Endothelial cell of umbilical vein (primary cell): ENCODE results near the gene XIRP2. TPM values are rescaled to one million over a fixed set of nuclear protein-coding genes. Genes with fewer than 3 reads are reported as not detected.

Experiments
- BruUV-seq: library from RNA; stranded (reverse); fragments of 400-500 nt; replicated peaks from 2 replicates; lab custom pipeline; 2021; lab: Mats Ljungman, UMichigan
- CTCF ChIA-PET: fragments of 300-600, 350-600 bp; sonication (Branson Sonifier 250); formaldehyde crosslinking; loops from one replicate; lab custom pipeline; 2021; ENCODE audit warnings: antibody characterized with exemption, inconsistent platforms; lab: Charles Lee
- POLR2A ChIA-PET: fragments of 300-600, 350-600 bp; sonication (Branson Sonifier 250); formaldehyde crosslinking; loops from one replicate; lab custom pipeline; 2021; ENCODE audit warnings: antibody characterized with exemption, inconsistent platforms; lab: Charles Lee
- DNase-seq: peaks from one replicate; pipeline ENCODE4 v3.0.0-alpha.2; 2011; ENCODE audit warnings: low read depth, low spot score
- FAIRE-seq: peaks from 2 replicates; lab custom pipeline; 2011; peaks lifted over from hg19 to GRCh38; lab: Jason Lieb, UNC
- H2AFZ ChIP-seq: 2 replicates; pipeline ENCODE4 v1.6.0; 2012; ENCODE audit warnings: low read depth, low read length, control low read depth, inconsistent platforms
- H3K27ac ChIP-seq: 2 replicates; pipeline ENCODE4 v1.5.1; 2011; ENCODE audit warnings: low read depth, mild to moderate bottlenecking, control low read depth, low read length, moderate library complexity; ENCODE audit not compliant: insufficient read depth
- H3K27me3 ChIP-seq, 2 experiments: 2 replicates each; pipeline versions ENCODE4 v1.6.0 to v1.6.1; 2011; ENCODE audit warnings: low read length in 2 of 2, mixed read lengths in 1 of 2; ENCODE audit not compliant: control insufficient read depth in 2 of 2, insufficient read depth in 2 of 2
- H3K36me3 ChIP-seq, 2 experiments: 2 replicates in 1 of 2; 3 replicates in 1 of 2; pipeline ENCODE4 v1.5.1; 2011; ENCODE audit warnings: low read length in 2 of 2, mild to moderate bottlenecking in 1 of 2, moderate library complexity in 1 of 2; ENCODE audit not compliant: control insufficient read depth in 2 of 2, insufficient read depth in 2 of 2; ENCODE audit errors: extremely low read depth in 1 of 2
- H3K4me1 ChIP-seq: 3 replicates; pipeline ENCODE4 v1.5.1; 2011; ENCODE audit warnings: mild to moderate bottlenecking, low read length; ENCODE audit not compliant: control insufficient read depth, insufficient read depth; ENCODE audit errors: extremely low read depth
- H3K4me2 ChIP-seq: 2 replicates; pipeline ENCODE4 v1.6.1; 2011; ENCODE audit warnings: low read length, control low read depth, mixed read lengths; ENCODE audit not compliant: insufficient read depth
- H3K4me3 ChIP-seq, 3 experiments: fragments of 200-600 bp in 1 of 3; sonication (generic), shearing (Covaris generic) in 1 of 3; replicated peaks in 1 of 3; 2 replicates each; pipeline ENCODE4 v1.5.1; 2011 to 2016; ENCODE audit warnings: control low read depth in 3 of 3, low read length in 3 of 3, mild to moderate bottlenecking in 2 of 3, inconsistent platforms in 1 of 3, low read depth in 1 of 3, moderate library complexity in 1 of 3; ENCODE audit not compliant: insufficient read depth in 1 of 3
- H3K79me2 ChIP-seq: 2 replicates; pipeline ENCODE4 v1.6.0; 2012; ENCODE audit warnings: low read length, inconsistent platforms; ENCODE audit not compliant: control insufficient read depth, insufficient read depth
- H3K9ac ChIP-seq: replicated peaks from 2 replicates; pipeline ENCODE3; 2011; ENCODE audit warnings: low read length, control low read depth; ENCODE audit not compliant: insufficient read depth; ENCODE audit errors: extremely low read depth
- H3K9me1 ChIP-seq: replicated peaks from 3 replicates; pipeline ENCODE4 v1.6.0; 2011; ENCODE audit warnings: mild to moderate bottlenecking, low read length; ENCODE audit not compliant: control insufficient read depth, insufficient read depth; ENCODE audit errors: extremely low read depth
- H3K9me3 ChIP-seq: replicated peaks from 2 replicates; pipeline ENCODE4 v1.5.1; 2012; ENCODE audit warnings: low read length, inconsistent platforms; ENCODE audit not compliant: control insufficient read depth, insufficient read depth
- H4K20me1 ChIP-seq: replicated peaks from 2 replicates; pipeline ENCODE3; 2011; ENCODE audit warnings: mild to moderate bottlenecking, low read length; ENCODE audit not compliant: control insufficient read depth, insufficient read depth; ENCODE audit errors: extremely low read depth
- CTCF ChIP-seq, 2 donors: IDR thresholded peaks; 1 replicate in 1 of 2; 2 replicates in 1 of 2; pipeline ENCODE4 v1.5.1; 2011; ENCODE audit warnings: low read length in 2 of 2, mild to moderate bottlenecking in 2 of 2, moderate library complexity in 2 of 2, control low read depth in 1 of 2, inconsistent platforms in 1 of 2, low read depth in 1 of 2; ENCODE audit not compliant: insufficient read depth in 1 of 2; ENCODE audit errors: extremely low read depth in 1 of 2
- POLR2AphosphoS5 ChIP-seq: IDR thresholded peaks from 2 replicates; pipeline ENCODE4 v1.6.1; 2012; ENCODE audit warnings: low read depth, mild to moderate bottlenecking, control low read depth, low read length, moderate library complexity; ENCODE audit not compliant: insufficient read depth
- dilution Hi-C: fragments of 300-500 bp; cut with MboI; formaldehyde crosslinking; loops from one replicate; pipeline ENCODE4 v1.15.0; 2019; ENCODE audit warnings: low sequenced_read_pairs; ENCODE audit not compliant: extremely low pct_ligation_motif_present
- intact Hi-C: fragments of 100-400 bp; cut with micrococcal nuclease; formaldehyde crosslinking; loops from one replicate; pipeline ENCODE4 v1.10.0; 2022
- polyA plus RNA-seq, 4 experiments: library from polyadenylated mRNA; depleted of rRNA in 3 of 4; stranded (reverse) in 3 of 4; unstranded in 1 of 4; fragments of >200 nt; gene quantifications; 2 replicates each; pipeline versions ENCODE4 v1.2.1 to v1.2.3, GENCODE V29; 2011 to 2012; ENCODE audit warnings: missing spikeins in 1 of 4
- total RNA-seq: library from RNA; stranded (reverse); gene quantifications from 2 replicates; pipeline ENCODE4 v1.2.3, GENCODE V29; 2021

Gene XIRP2
- total and polyA plus RNA-seq, 2 donors (not counting 3 experiments of a cell fraction or from before 2014, with no cell fraction given) = 0.08 to 0.66 TPM

DNA sequence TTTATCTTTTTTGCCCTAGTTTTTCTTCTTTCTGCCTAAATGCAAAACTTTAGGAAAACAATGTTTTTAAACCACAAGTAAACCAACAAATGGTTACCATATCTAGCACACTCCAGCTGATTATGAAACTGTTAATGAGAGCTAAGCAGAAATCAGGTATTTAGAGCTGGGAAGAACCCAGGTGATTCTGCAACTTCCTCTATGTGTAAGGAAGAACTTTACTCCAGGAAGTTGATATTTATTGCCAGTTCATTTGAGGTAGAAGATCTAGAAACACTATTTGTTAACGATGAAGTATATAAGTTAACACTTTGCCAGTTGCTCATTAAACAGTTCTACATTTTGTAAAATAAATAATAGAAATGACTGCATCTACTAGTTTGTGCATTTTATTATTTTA lies 409.7 kb downstream of the XIRP2 start:
- intact Hi-C loops = loop anchor here (10.0 kb wide), 1 partner anchor 817 kb away; no protein-coding TSS in a partner anchor
- Histone ChIP-seq H3K36me3 (no peaks in the 10 kb centered on the region), H3K4me1 (peaks cover 15% of the 10 kb centered on the region), H3K9me1 (no peaks in the 10 kb centered on the region), H3K79me2 (no peaks in the 10 kb centered on the region), H3K9me3 (no peaks in the 10 kb centered on the region), H4K20me1 (no peaks in the 10 kb centered on the region), H3K4me2 (no peak overlapping the region), H3K9ac (no peak overlapping the region), H3K4me3 (no peak overlapping the region), H2AFZ (no peak overlapping the region), H3K27ac (no peak overlapping the region), H3K27me3 (peaks cover 6 to 15% of the 10 kb centered on the region in 2 experiments)
- FAIRE-seq (no peak), DNase-seq (no peak)
- TF ChIP-seq POLR2AphosphoS5 = no peak
- no peak for TF ChIP-seq CTCF (IDR thresholded peaks at IDR 0.05; ENCODE audit: extremely low read depth in 1 of 2, insufficient read depth in 1 of 2, low read depth in 1 of 2, low read length in 2 of 2)
- ChIA-PET CTCF (no interaction called here), POLR2A (no interaction called here)
- no TSS peak for BruUV-seq
- dilution Hi-C loops = no loop called here
